SU-DHL-6 (cell line): ENCODE measurements around the gene APOL2.

Source experiments
- H2AFZ ChIP-seq: fragments of 200-600 bp; sonication (generic); 2 replicates; pipeline ENCODE4 v1.6.1; 2014; ENCODE audit warnings: low read depth, mild to moderate bottlenecking, moderate library complexity, mixed read lengths, antibody characterized with exemption, low read length; ENCODE audit not compliant: severe bottlenecking
- H3F3A ChIP-seq: fragments of 200-600 bp; shearing (Covaris generic); 2 replicates; pipeline ENCODE4 v1.6.0; 2016; ENCODE audit warnings: antibody characterized with exemption, mild to moderate bottlenecking; ENCODE audit not compliant: insufficient read depth
- H3K27ac ChIP-seq: fragments of 200-600 bp; sonication (generic); 2 replicates; pipeline ENCODE4 v1.5.1; 2016; ENCODE audit warnings: low read depth, mild to moderate bottlenecking, low read length, moderate library complexity, mixed read lengths
- H3K27me3 ChIP-seq: fragments of 200-600 bp; sonication (generic), shearing (Covaris generic); 2 replicates; pipeline ENCODE4 v1.6.0; 2014; ENCODE audit warnings: mild to moderate bottlenecking, low read length
- H3K36me3 ChIP-seq: fragments of 200-600 bp; sonication (generic); 2 replicates; pipeline ENCODE4 v1.6.1; 2014; ENCODE audit warnings: mild to moderate bottlenecking, low read length, mixed read lengths
- H3K4me2 ChIP-seq: fragments of 300-600, 200-600 bp; shearing (Covaris generic), sonication (generic); 2 replicates; pipeline ENCODE4 v1.6.0; 2014; ENCODE audit warnings: low read length, low read depth, mild to moderate bottlenecking; ENCODE audit not compliant: poor library complexity, severe bottlenecking
- H3K4me3 ChIP-seq: fragments of 200-600 bp; sonication (generic); 2 replicates; pipeline ENCODE4 v1.5.1; 2014; ENCODE audit warnings: antibody characterized with exemption, low read length, mild to moderate bottlenecking, mixed read lengths; ENCODE audit not compliant: insufficient read depth, poor library complexity, severe bottlenecking
- H3K79me2 ChIP-seq: fragments of 200-600 bp; sonication (generic); 2 replicates; pipeline ENCODE4 v1.6.1; 2014; ENCODE audit warnings: mild to moderate bottlenecking, low read length, moderate library complexity; ENCODE audit not compliant: insufficient read depth
- H3K9ac ChIP-seq: fragments of 200-600 bp; sonication (generic); 2 replicates; pipeline ENCODE4 v1.7.0; 2014; ENCODE audit warnings: mild to moderate bottlenecking, low read length
- H3K9me2 ChIP-seq: fragments of 200-600 bp; sonication (generic); replicated peaks from 2 replicates; pipeline ENCODE4 v1.6.1; 2014; ENCODE audit warnings: low read length; ENCODE audit not compliant: insufficient read depth
- H3K9me3 ChIP-seq: fragments of 200-600 bp; sonication (generic); 2 replicates; pipeline ENCODE4 v1.6.1; 2014; ENCODE audit warnings: low read length, mixed read lengths; ENCODE audit not compliant: insufficient read depth
- H4K20me1 ChIP-seq: fragments of 200-600 bp; sonication (generic); 2 replicates; pipeline ENCODE4 v1.6.1; 2014; ENCODE audit warnings: low read depth, mild to moderate bottlenecking, antibody characterized with exemption, low read length, moderate library complexity, mixed read lengths
- CTCF ChIP-seq: fragments of 200-600 bp; sonication (generic); IDR thresholded peaks from one replicate; pipeline ENCODE4 v1.5.1; 2017; ENCODE audit warnings: antibody characterized with exemption, mild to moderate bottlenecking, low read length, moderate library complexity; ENCODE audit not compliant: insufficient read depth, poor library complexity, severe bottlenecking
- EZH2phosphoT487 ChIP-seq: fragments of 200-600 bp; sonication (generic), shearing (Covaris generic); conservative IDR thresholded peaks from 2 replicates; pipeline ENCODE4 v1.6.1; 2018; ENCODE audit warnings: mild to moderate bottlenecking, antibody characterized with exemption, low read length, moderate library complexity, mixed read lengths

Gene APOL2

GRCh38 chr22:36280379-36280778, 41.1 kb upstream of the APOL2 start:
- Histone ChIP-seq H3K4me3 (no peak overlapping the region), H3K79me2 (no peaks in the 10 kb centered on the region), H3K36me3 (peaks cover 2% of the 10 kb centered on the region; the same call in 1 of the 2 replicates), H3K27ac (no peak overlapping the region), H3K27me3 (no peaks in the 10 kb centered on the region), H3F3A (peaks cover 12% of the 10 kb centered on the region), H4K20me1 (no peaks in the 10 kb centered on the region), H3K4me2 (no peak overlapping the region), H3K9ac (no peak overlapping the region), H3K9me3 (no peaks in the 10 kb centered on the region), H2AFZ (no peak overlapping the region), H3K9me2 (no peaks in the 10 kb centered on the region)
- TF ChIP-seq EZH2phosphoT487: no peak
- no peak for TF ChIP-seq CTCF

GRCh38 chr22:36279219-36279666, 39.9 kb upstream of the APOL2 start:
- no peaks in the 10 kb centered on the region for H3K27me3 ChIP-seq
- peaks cover 2% of the 10 kb centered on the region; the same call in 1 of the 2 replicates for H3K36me3 ChIP-seq
- peaks cover 12% of the 10 kb centered on the region for H3F3A ChIP-seq
- no peaks in the 10 kb centered on the region for H3K9me2 ChIP-seq
- no peaks in the 10 kb centered on the region for H3K79me2 ChIP-seq
- no peaks in the 10 kb centered on the region for H4K20me1 ChIP-seq
- no peak overlapping the region for H3K4me3 ChIP-seq
- no peak overlapping the region for H2AFZ ChIP-seq
- TF ChIP-seq CTCF (no peak), EZH2phosphoT487 (no peak)
- H3K27ac ChIP-seq: no peak overlapping the region
- no peaks in the 10 kb centered on the region for H3K9me3 ChIP-seq
- H3K4me2 ChIP-seq: no peak overlapping the region
- no peak overlapping the region for H3K9ac ChIP-seq

GRCh38 chr22:36277482-36278291, 38.4 kb upstream of the APOL2 start:
- no peak overlapping the region for H2AFZ ChIP-seq
- H3K9ac ChIP-seq: no peak overlapping the region
- H4K20me1 ChIP-seq: no peaks in the 10 kb centered on the region
- H3K27me3 ChIP-seq: no peaks in the 10 kb centered on the region
- no peak overlapping the region for H3K4me3 ChIP-seq
- peaks cover 2% of the 10 kb centered on the region; the same call in 1 of the 2 replicates for H3K36me3 ChIP-seq
- H3K9me3 ChIP-seq: no peaks in the 10 kb centered on the region
- H3F3A ChIP-seq: peaks cover 12% of the 10 kb centered on the region
- H3K9me2 ChIP-seq: no peaks in the 10 kb centered on the region
- no peaks in the 10 kb centered on the region for H3K79me2 ChIP-seq
- H3K27ac ChIP-seq: no peak overlapping the region; the same call in 1 of the 2 replicates
- no peak overlapping the region for H3K4me2 ChIP-seq
- no peak for TF ChIP-seq EZH2phosphoT487
- TF ChIP-seq CTCF: peak; percentile 64
